Measurements from ENCODE around the gene STRIT1. TPM values are rescaled to one million over a fixed set of nuclear protein-coding genes. Genes with fewer than 3 reads are reported as not detected.

Gene STRIT1
- total RNA-seq, 1 donor from 2014 or later = not detected

- Mint-ChIP-seq H3K9me3 (ENCODE audit: unreplicated experiment) (no peaks in the 10 kb centered on the region), H3K4me1 (ENCODE audit: low read depth, unreplicated experiment) (peaks cover 7% of the 10 kb centered on the region), H3K4me3 (ENCODE audit: unreplicated experiment) (no peak overlapping the region), H3K27me3 (ENCODE audit: low read depth, unreplicated experiment) (no peaks in the 10 kb centered on the region), H3K27ac (ENCODE audit: unreplicated experiment) (no peak overlapping the region), H3K36me3 (ENCODE audit: low read depth, unreplicated experiment) (no peaks in the 10 kb centered on the region)
- FAIRE-seq = no peak
- H3K27me3 ChIP-seq (ENCODE audit: insufficient read depth, low read length) = peaks cover 3% of the 10 kb centered on the region
- H4K20me1 ChIP-seq (ENCODE audit: insufficient read depth, low read length) = no peaks in the 10 kb centered on the region
- no peaks in the 10 kb centered on the region for H3K9me3 ChIP-seq (ENCODE audit: insufficient read depth, low read depth, low read length)
- H3K27ac ChIP-seq (ENCODE audit: low read depth, low read length) = no peak overlapping the region
- no peaks in the 10 kb centered on the region for H3K4me1 ChIP-seq (ENCODE audit: insufficient read depth, low read length)
- no peaks in the 10 kb centered on the region for H3K79me2 ChIP-seq (ENCODE audit: insufficient read depth, low read length)
- H3K4me2 ChIP-seq (ENCODE audit: low read length) = no peak overlapping the region
- no peak overlapping the region for H2AFZ ChIP-seq (ENCODE audit: low read depth, low read length)
- no peak for TF ChIP-seq EZH2 (IDR thresholded peaks at IDR 0.05; ENCODE audit: insufficient read depth, low read length)
- no peak for TF ChIP-seq CTCF (IDR thresholded peaks at IDR 0.05; ENCODE audit: insufficient read depth, low read depth, low read length)
- H3K4me3 ChIP-seq (ENCODE audit: insufficient read depth, low read depth, low read length) = no peak overlapping the region
- no peak for DNase-seq (ENCODE audit: low read depth)
- H3K36me3 ChIP-seq (ENCODE audit: insufficient read depth, low read length) = no peaks in the 10 kb centered on the region
- no peak overlapping the region for H3K9ac ChIP-seq (ENCODE audit: low read length)
These were observed 42.4 kb upstream of the STRIT1 start for GRCh38 chr3:155335724-155336354.

GRCh38 chr3:155334914-155335723 lies 41.6 kb upstream of the STRIT1 start:
- Histone ChIP-seq H3K4me3 (ENCODE audit: insufficient read depth, low read depth, low read length) (no peak overlapping the region), H3K27ac (ENCODE audit: low read depth, low read length) (no peak overlapping the region), H3K36me3 (ENCODE audit: insufficient read depth, low read length) (no peaks in the 10 kb centered on the region), H3K4me1 (ENCODE audit: insufficient read depth, low read length) (no peaks in the 10 kb centered on the region), H3K9ac (ENCODE audit: low read length) (no peak overlapping the region), H2AFZ (ENCODE audit: low read depth, low read length) (no peak overlapping the region), H3K27me3 (ENCODE audit: insufficient read depth, low read length) (no peaks in the 10 kb centered on the region), H3K4me2 (ENCODE audit: low read length) (no peak overlapping the region), H3K9me3 (ENCODE audit: insufficient read depth, low read depth, low read length) (no peaks in the 10 kb centered on the region), H3K79me2 (ENCODE audit: insufficient read depth, low read length) (no peaks in the 10 kb centered on the region), H4K20me1 (ENCODE audit: insufficient read depth, low read length) (no peaks in the 10 kb centered on the region)
- no peaks in the 10 kb centered on the region for H3K36me3 Mint-ChIP-seq (ENCODE audit: low read depth, unreplicated experiment)
- peaks cover 7% of the 10 kb centered on the region for H3K4me1 Mint-ChIP-seq (ENCODE audit: low read depth, unreplicated experiment)
- H3K27me3 Mint-ChIP-seq (ENCODE audit: low read depth, unreplicated experiment) = no peaks in the 10 kb centered on the region
- no peak overlapping the region for H3K4me3 Mint-ChIP-seq (ENCODE audit: unreplicated experiment)
- no peaks in the 10 kb centered on the region for H3K9me3 Mint-ChIP-seq (ENCODE audit: unreplicated experiment)
- FAIRE-seq = no peak
- no peak overlapping the region for H3K27ac Mint-ChIP-seq (ENCODE audit: unreplicated experiment)
- TF ChIP-seq EZH2 (IDR thresholded peaks at IDR 0.05; ENCODE audit: insufficient read depth, low read length) (no peak), CTCF (IDR thresholded peaks at IDR 0.05; ENCODE audit: insufficient read depth, low read depth, low read length) (no peak)
- DNase-seq (ENCODE audit: low read depth) = no peak

Measured in astrocyte (in vitro differentiated cells and primary cell).